Loucy (cell line): Measurements from ENCODE around the gene WFIKKN2.

Experiments used
- H2AFZ ChIP-seq: fragments of 200-600 bp; sonication (generic); 2 replicates; pipeline ENCODE4 v1.6.0; 2016; ENCODE audit warnings: antibody characterized with exemption, mild to moderate bottlenecking, low read length, moderate library complexity
- H3F3A ChIP-seq: fragments of 200-600 bp; 2 replicates; pipeline ENCODE4 v1.6.0; 2016; ENCODE audit warnings: antibody characterized with exemption, low read depth, mild to moderate bottlenecking
- H3K27me3 ChIP-seq: fragments of 200-600 bp; sonication (generic); 2 replicates; pipeline ENCODE4 v1.6.1; 2014; ENCODE audit warnings: low read length, mild to moderate bottlenecking; ENCODE audit not compliant: insufficient read depth, poor library complexity, severe bottlenecking
- H3K36me3 ChIP-seq: fragments of 200-600 bp; sonication (generic); 2 replicates; pipeline ENCODE4 v1.6.1; 2016; ENCODE audit warnings: low read length; ENCODE audit not compliant: insufficient read depth
- H3K4me1 ChIP-seq: fragments of 200-600 bp; sonication (generic); 2 replicates; pipeline ENCODE4 v1.5.1; 2014; ENCODE audit warnings: low read length, mild to moderate bottlenecking; ENCODE audit not compliant: insufficient read depth, poor library complexity, severe bottlenecking
- H3K4me2 ChIP-seq: fragments of 200-600 bp; sonication (generic); 2 replicates; pipeline ENCODE4 v1.6.0; 2014; ENCODE audit warnings: antibody characterized with exemption, low read length, low read depth, mild to moderate bottlenecking; ENCODE audit not compliant: poor library complexity, severe bottlenecking
- H3K4me3 ChIP-seq: fragments of 200-600 bp; sonication (generic); 2 replicates; pipeline ENCODE4 v1.5.1; 2014; ENCODE audit warnings: low read length, mild to moderate bottlenecking, mixed read lengths; ENCODE audit not compliant: poor library complexity, severe bottlenecking
- H3K79me2 ChIP-seq: fragments of 200-600 bp; sonication (generic); 2 replicates; pipeline ENCODE4 v1.6.1; 2014; ENCODE audit warnings: low read length; ENCODE audit not compliant: insufficient read depth
- H3K9ac ChIP-seq: fragments of 200-600 bp; sonication (generic); 2 replicates; pipeline ENCODE4 v1.6.0; 2014; ENCODE audit warnings: mild to moderate bottlenecking, low read depth, low read length, moderate library complexity; ENCODE audit not compliant: poor library complexity, severe bottlenecking
- H3K9me2 ChIP-seq: fragments of 200-600 bp; sonication (generic); replicated peaks from 2 replicates; pipeline ENCODE4 v1.6.1; 2016; ENCODE audit warnings: low read depth, low read length, mixed read lengths
- H3K9me3 ChIP-seq: fragments of 200-600 bp; sonication (generic); 2 replicates; pipeline ENCODE4 v1.6.1; 2014; ENCODE audit warnings: mild to moderate bottlenecking, antibody characterized with exemption, low read length, low read depth; ENCODE audit not compliant: insufficient read depth
- H4K20me1 ChIP-seq: fragments of 200-600 bp; sonication (generic); 2 replicates; pipeline ENCODE4 v1.6.0; 2014; ENCODE audit warnings: antibody characterized with exemption, low read length, mild to moderate bottlenecking; ENCODE audit not compliant: insufficient read depth, poor library complexity, severe bottlenecking
- EZH2phosphoT487 ChIP-seq: fragments of 200-600 bp; IDR thresholded peaks from 2 replicates; pipeline ENCODE4 v1.6.1; 2018; ENCODE audit warnings: antibody characterized with exemption, mild to moderate bottlenecking, moderate library complexity, borderline replicate concordance
- TF ChIP-seq, protein P1 (sequence below): fragments of 200-600 bp; sonication (generic); conservative IDR thresholded peaks from 2 replicates; pipeline ENCODE4 v1.5.1; 2014; ENCODE audit warnings: mild to moderate bottlenecking, antibody characterized with exemption, low read length

WFIKKN2 gene

DNA sequence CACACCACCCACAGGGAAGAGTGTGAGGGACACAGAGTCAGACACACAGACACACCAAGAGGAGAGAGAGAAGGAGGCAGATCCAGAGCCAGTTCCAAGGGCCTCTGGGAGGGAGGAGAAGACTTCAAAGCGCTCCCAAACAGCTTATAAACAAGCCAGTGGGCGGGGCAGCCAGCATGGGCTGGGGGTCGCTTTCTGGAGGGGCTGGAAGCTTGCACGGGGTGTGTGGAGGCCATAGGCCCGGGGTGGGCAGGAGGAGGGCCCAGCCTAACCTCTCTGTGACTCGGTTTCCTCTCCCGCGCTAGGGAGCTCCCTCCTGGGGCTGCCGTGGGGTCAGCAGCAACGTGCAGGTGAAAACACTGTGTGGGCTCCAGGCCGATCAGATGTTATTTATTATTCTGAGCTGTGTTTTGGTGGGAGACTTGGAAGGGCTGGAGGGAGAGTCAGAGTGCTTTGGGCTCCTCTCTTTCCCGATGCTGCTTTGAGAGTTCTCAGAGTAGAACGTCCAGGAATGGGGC is 2.5 kb upstream of the WFIKKN2 start:
- TF ChIP-seq, protein P1, sequence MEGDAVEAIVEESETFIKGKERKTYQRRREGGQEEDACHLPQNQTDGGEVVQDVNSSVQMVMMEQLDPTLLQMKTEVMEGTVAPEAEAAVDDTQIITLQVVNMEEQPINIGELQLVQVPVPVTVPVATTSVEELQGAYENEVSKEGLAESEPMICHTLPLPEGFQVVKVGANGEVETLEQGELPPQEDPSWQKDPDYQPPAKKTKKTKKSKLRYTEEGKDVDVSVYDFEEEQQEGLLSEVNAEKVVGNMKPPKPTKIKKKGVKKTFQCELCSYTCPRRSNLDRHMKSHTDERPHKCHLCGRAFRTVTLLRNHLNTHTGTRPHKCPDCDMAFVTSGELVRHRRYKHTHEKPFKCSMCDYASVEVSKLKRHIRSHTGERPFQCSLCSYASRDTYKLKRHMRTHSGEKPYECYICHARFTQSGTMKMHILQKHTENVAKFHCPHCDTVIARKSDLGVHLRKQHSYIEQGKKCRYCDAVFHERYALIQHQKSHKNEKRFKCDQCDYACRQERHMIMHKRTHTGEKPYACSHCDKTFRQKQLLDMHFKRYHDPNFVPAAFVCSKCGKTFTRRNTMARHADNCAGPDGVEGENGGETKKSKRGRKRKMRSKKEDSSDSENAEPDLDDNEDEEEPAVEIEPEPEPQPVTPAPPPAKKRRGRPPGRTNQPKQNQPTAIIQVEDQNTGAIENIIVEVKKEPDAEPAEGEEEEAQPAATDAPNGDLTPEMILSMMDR: no peak
- TF ChIP-seq EZH2phosphoT487: no peak
- no peak overlapping the region for H3K4me3 ChIP-seq
- H3K9ac ChIP-seq: no peak overlapping the region
- H3K79me2 ChIP-seq: no peaks in the 10 kb centered on the region
- no peak overlapping the region for H2AFZ ChIP-seq
- no peaks in the 10 kb centered on the region for H3K36me3 ChIP-seq
- H3F3A ChIP-seq: no peaks in the 10 kb centered on the region
- no peak overlapping the region for H3K4me2 ChIP-seq
- no peaks in the 10 kb centered on the region for H3K27me3 ChIP-seq
- no peaks in the 10 kb centered on the region for H3K9me2 ChIP-seq
- H3K9me3 ChIP-seq: no peaks in the 10 kb centered on the region
- no peaks in the 10 kb centered on the region for H4K20me1 ChIP-seq
- no peaks in the 10 kb centered on the region for H3K4me1 ChIP-seq

DNA sequence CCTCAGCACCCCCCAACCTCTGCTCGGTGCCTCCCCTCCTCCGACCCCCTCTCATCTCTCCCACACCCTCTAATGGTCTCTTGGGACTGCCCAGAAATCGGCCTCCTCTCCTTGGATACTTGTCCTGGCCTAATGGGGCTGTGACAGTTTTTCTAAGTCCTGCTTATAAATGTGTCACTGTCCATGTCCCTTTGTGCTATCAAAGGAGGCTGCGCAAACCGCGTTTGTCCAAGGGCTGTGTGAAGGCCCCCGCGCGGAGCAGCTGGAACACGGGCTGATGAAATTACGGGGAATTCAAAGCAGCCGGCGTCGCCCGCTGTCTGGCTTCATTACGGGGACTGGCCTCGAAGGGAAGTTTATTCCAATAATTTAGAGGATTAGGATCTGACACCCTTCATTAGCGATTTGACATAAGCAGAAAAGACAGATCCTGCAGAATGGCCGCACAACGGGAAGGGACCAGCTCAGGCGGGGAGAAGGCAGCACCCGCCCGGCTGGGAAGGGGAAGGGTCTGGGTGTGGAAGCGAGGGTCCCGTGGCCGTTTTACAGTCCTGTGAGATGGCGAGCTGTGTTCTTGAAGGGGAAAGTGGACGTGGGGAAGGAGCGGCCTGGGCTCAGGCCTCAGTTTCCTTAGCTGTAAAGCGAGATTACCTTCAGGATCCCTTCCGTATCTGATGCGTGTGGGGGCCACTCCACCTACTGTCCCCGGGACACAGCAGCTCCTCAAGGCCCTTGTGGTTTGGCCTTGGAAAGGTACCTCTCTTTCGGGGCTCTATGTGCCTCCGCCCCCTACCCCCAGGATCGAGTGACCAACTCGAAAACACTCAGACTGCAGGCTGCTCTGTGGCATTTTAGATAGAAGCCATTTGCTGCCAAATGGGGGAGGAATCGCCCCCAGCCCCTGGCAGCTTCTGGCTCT is 1.6 kb upstream of the WFIKKN2 start:
- no peak overlapping the region for H3K4me3 ChIP-seq
- H4K20me1 ChIP-seq: no peaks in the 10 kb centered on the region
- H3K27me3 ChIP-seq: no peaks in the 10 kb centered on the region
- no peaks in the 10 kb centered on the region for H3K9me2 ChIP-seq
- no peaks in the 10 kb centered on the region for H3K79me2 ChIP-seq
- H3K4me2 ChIP-seq: no peak overlapping the region
- TF ChIP-seq, protein P1: no peak
- TF ChIP-seq EZH2phosphoT487: no peak
- no peaks in the 10 kb centered on the region for H3F3A ChIP-seq
- no peaks in the 10 kb centered on the region for H3K4me1 ChIP-seq
- H3K9ac ChIP-seq: no peak overlapping the region
- H2AFZ ChIP-seq: no peak overlapping the region
- H3K36me3 ChIP-seq: no peaks in the 10 kb centered on the region
- no peaks in the 10 kb centered on the region for H3K9me3 ChIP-seq

DNA sequence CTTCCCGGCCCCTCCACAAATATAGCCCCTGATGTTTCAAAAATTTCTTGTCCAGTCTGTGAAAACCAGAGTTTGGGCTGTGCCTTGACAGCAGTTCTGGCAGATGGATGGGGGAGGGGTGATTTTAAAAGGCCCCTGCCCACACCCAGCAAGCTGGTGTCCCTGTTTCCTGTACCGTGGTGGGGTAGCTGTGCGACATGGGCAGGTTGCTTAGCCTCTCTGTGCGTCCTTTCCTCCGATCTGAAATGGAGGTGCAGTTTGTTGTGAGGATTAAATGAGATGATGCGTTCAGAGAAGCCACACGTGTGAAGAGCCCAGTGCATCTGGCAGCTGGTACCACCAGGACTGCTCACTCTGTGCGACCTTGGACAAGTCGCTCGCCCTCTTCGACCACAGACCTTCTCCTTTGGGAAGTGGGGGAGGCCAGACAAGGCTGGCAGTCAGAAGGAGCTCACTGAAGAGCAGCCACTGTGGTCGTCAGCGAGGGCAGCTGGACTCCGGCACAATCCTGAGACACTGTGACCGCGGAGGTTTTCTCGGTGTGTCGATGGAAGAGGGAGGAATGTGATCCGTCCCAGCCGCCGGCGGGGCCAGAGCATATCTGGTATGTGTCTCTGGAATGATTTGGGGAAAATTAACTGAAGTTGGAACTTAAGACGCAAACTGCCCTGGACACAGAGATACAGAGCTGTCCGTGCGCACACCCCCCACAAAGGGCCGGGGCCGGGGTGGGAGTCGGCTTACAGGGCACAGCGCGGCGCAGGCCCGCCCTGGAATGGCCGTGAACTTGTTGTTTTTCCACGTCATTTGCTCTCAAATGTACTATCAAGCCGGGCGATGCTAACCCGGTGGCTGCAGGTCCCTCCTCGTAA is 721 bp upstream of the WFIKKN2 start:
- Histone ChIP-seq H3K27me3 (no peaks in the 10 kb centered on the region), H3K4me2 (no peak overlapping the region), H3F3A (no peaks in the 10 kb centered on the region), H3K9ac (no peak overlapping the region), H3K9me2 (no peaks in the 10 kb centered on the region), H3K79me2 (no peaks in the 10 kb centered on the region), H3K36me3 (no peaks in the 10 kb centered on the region), H3K9me3 (no peaks in the 10 kb centered on the region), H2AFZ (no peak overlapping the region), H3K4me1 (no peaks in the 10 kb centered on the region), H3K4me3 (no peak overlapping the region), H4K20me1 (no peaks in the 10 kb centered on the region)
- no peak for TF ChIP-seq EZH2phosphoT487
